Lung (tissue), 12 donors: ENCODE data around the gene SRR. TPM values are rescaled to one million over a fixed set of nuclear protein-coding genes. Genes with fewer than 3 reads are reported as not detected.

Experiments
- ATAC-seq: fragments of 200-7000 bp; cut with Tn5 transposase; one replicate; pipeline ENCODE4 v1.9.1; 2020; ENCODE audit warnings: moderate number of reproducible peaks; ENCODE audit not compliant: insufficient read depth, low FRiP score
- DNase-seq, 3 donors: peaks; one replicate each; pipeline ENCODE4 v3.0.0-alpha.2; 2013 to 2017
- H3K27ac ChIP-seq, 2 donors: one replicate each; pipeline ENCODE4 v1.5.1; 2013; ENCODE audit warnings: mild to moderate bottlenecking in 2 of 2, moderate library complexity in 2 of 2, control low read depth in 1 of 2, inconsistent platforms in 1 of 2, low read depth in 1 of 2, low read length in 1 of 2
- H3K27me3 ChIP-seq, 3 donors: one replicate each; pipeline ENCODE4 v1.5.1; 2013; ENCODE audit warnings: low read length in 2 of 3; ENCODE audit not compliant: control insufficient read depth in 3 of 3, insufficient read depth in 3 of 3
- H3K36me3 ChIP-seq, 4 donors: one replicate each; pipeline ENCODE4 v1.5.1; 2013; ENCODE audit warnings: low read length in 4 of 4, mild to moderate bottlenecking in 1 of 4, moderate library complexity in 1 of 4; ENCODE audit not compliant: control insufficient read depth in 4 of 4, insufficient read depth in 4 of 4
- H3K4me1 ChIP-seq, 5 donors: one replicate each; pipeline ENCODE4 v1.5.1; 2013; ENCODE audit warnings: low read length in 5 of 5, mild to moderate bottlenecking in 2 of 5, moderate library complexity in 1 of 5; ENCODE audit not compliant: control insufficient read depth in 5 of 5, insufficient read depth in 5 of 5
- H3K4me3 ChIP-seq: one replicate; pipeline ENCODE4 v1.5.1; 2013; ENCODE audit warnings: mild to moderate bottlenecking, control low read depth, moderate library complexity
- H3K9ac ChIP-seq, 2 donors: one replicate each; pipeline ENCODE4 v1.5.1; 2013; ENCODE audit warnings: low read length in 2 of 2, control low read depth in 1 of 2; ENCODE audit not compliant: insufficient read depth in 1 of 2
- H3K9me3 ChIP-seq, 4 donors: one replicate each; pipeline ENCODE4 v1.5.1; 2013; ENCODE audit warnings: low read length in 3 of 4, mild to moderate bottlenecking in 1 of 4, moderate library complexity in 1 of 4; ENCODE audit not compliant: control insufficient read depth in 4 of 4, insufficient read depth in 3 of 4
- CTCF ChIP-seq: IDR thresholded peaks from 2 replicates; pipeline ENCODE4 v1.5.1; 2012; ENCODE audit warnings: mild to moderate bottlenecking; ENCODE audit errors: control extremely low read depth, extremely low read depth
- WGBS, 2 donors: extraction: QIAGEN DNeasy Blood & Tissue Kit; methylation state at CpG; one replicate each; pipeline ENCODE4 v1.1.7; 2013; 5-methylcytosine and 5-hydroxymethylcytosine counted together
- polyA plus RNA-seq, 2 donors: library from polyadenylated mRNA; stranded (reverse); fragments of 200-250 nt; gene quantifications; one replicate each; pipeline ENCODE4 v1.2.1, GENCODE V29; 2013
- total RNA-seq, 2 donors: library from RNA; depleted of rRNA in 1 of 2; stranded (reverse); fragments of >200 nt in 1 of 2; gene quantifications; one replicate each; pipeline ENCODE4 v1.2.1, GENCODE V29; 2014 to 2021
- donor health status: control.
- donor health status: control.
- donor health status: Bipolar disorder and iron deficiency.
- donor health status: healthy.
- donor health status: DM: yes; HTN: yes; CAD: no.

The SRR gene
- total and polyA plus RNA-seq, 4 donors = 5.0 to 17.3 (median 7.8) TPM

GRCh38 chr17:2331303-2331702, 27.6 kb downstream of the SRR start:
- no peaks in the 10 kb centered on the region for H3K27me3 ChIP-seq
- 59 to 86% methylated on average over 3 of the region's 3 CpGs for WGBS, 2 donors
- H3K27ac ChIP-seq = no peak overlapping the region
- no peaks in the 10 kb centered on the region for H3K9me3 ChIP-seq
- H3K9ac ChIP-seq = no peak overlapping the region
- TF ChIP-seq CTCF = no peak
- H3K36me3 ChIP-seq = peaks cover 29 to 55% (median 50%) of the 10 kb centered on the region in 4 donors
- peaks cover 3 to 7% (median 4%) of the 10 kb centered on the region in 5 donors for H3K4me1 ChIP-seq
- DNase-seq = no peak
- no peak overlapping the region for H3K4me3 ChIP-seq
- ATAC-seq = no peak

- 3 to 4% methylated on average over 17 of the region's 17 CpGs for WGBS, 2 donors
- Histone ChIP-seq H3K9me3 (no peaks in the 10 kb centered on the region), H3K36me3 (peaks cover 10 to 38% (median 29%) of the 10 kb centered on the region in 4 donors), H3K27ac (peak overlapping the region; percentile 0 to 77), H3K4me3 (peak overlapping the region; percentile 84), H3K27me3 (no peaks in the 10 kb centered on the region), H3K4me1 (peaks cover 3 to 14% (median 6%) of the 10 kb centered on the region in 5 donors), H3K9ac (peak overlapping the region; percentile 36 to 69)
- no peak for TF ChIP-seq CTCF
- DNase-seq (no peak), ATAC-seq (no peak)
These were observed 32.0 kb downstream of the SRR start for GRCh38 chr17:2335726-2336214.

GRCh38 chr17:2336215-2336851, 32.6 kb downstream of the SRR start, which contains the start of gene TSR1:
TSS of gene TSR1 (minus strand) at chr17:2336457. CDS start at chr17:2336427, 30 bp downstream.
- Histone ChIP-seq H3K4me3 (peak within 1 kb of the TSS; percentile 84), H3K9ac (peak within 1 kb of the TSS; percentile 51 to 69), H3K36me3 (peaks cover 6 to 34% (median 25%) of the 10 kb centered on the region in 4 donors), H3K27me3 (no peaks in the 10 kb centered on the region), H3K9me3 (no peaks in the 10 kb centered on the region), H3K4me1 (peaks cover 3 to 14% (median 6%) of the 10 kb centered on the region in 5 donors), H3K27ac (peak within 1 kb of the TSS; percentile 77 to 93)
- 1% methylated on average over 48 of the region's 48 CpGs for WGBS, 2 donors
- TF ChIP-seq CTCF = no peak
- ATAC-seq (peak; percentile 93), DNase-seq (peak; percentile 94 to 96 (median 94))
